Measurements from ENCODE around the gene ZNF385B. TPM values are rescaled to one million over a fixed set of nuclear protein-coding genes. Genes with fewer than 3 reads are reported as not detected.

ZNF385B gene
- total and polyA plus RNA-seq, 9 of the 15 experiments (the other 6 are each of a cell fraction or from before 2014, with no cell fraction given): 0.50 TPM; not detected in 8

- TF ChIP-seq ZNF407 (IDR thresholded peaks at IDR 0.05; ENCODE audit: low read depth) (no peak), KAT2B (IDR thresholded peaks at IDR 0.05; ENCODE audit: low read depth, low read length) (no peak), ZNF830 (CRISPR knock-in tag; IDR thresholded peaks at IDR 0.05) (no peak), ZNF583 (CRISPR knock-in tag; IDR thresholded peaks at IDR 0.05) (no peak), ZNF766 (CRISPR knock-in tag; conservative IDR thresholded peaks at IDR 0.05) (no peak), ARHGAP35 (IDR thresholded peaks at IDR 0.05; ENCODE audit: partially characterized antibody) (no peak), RERE (CRISPR knock-in tag; IDR thresholded peaks at IDR 0.05; ENCODE audit: borderline replicate concordance) (no peak), IRF9 (tag; IDR thresholded peaks at IDR 0.05) (no peak), GTF3C2 (IDR thresholded peaks at IDR 0.05; ENCODE audit: borderline replicate concordance, extremely low read depth, insufficient read length) (no peak)
Measured at GRCh38 chr2:179703702-179704101, 157.7 kb downstream of the ZNF385B start (continued).
